SKM-1 treated with dmso at 0.1 percent for 144 hours (cell line): ENCODE data around the gene MGAT4C.
"Not testable (repeated sequence)": the region's sequence is repeated elsewhere in the genome, so short reads cannot be mapped to it uniquely, and the experiment has no call there.

Source experiments
- DNase-seq: peaks from one replicate; lab custom pipeline; 2025; ENCODE audit not compliant: unreplicated experiment; lab: John Stamatoyannopoulos, UW

Gene MGAT4C

GRCh38 chr12:86256163-86256562 is at the start of gene MGAT4C:
Gene MGAT4C (minus strand): TSS chr12:86256391.
- DNase-seq, result no peak

- DNase-seq, result not testable (repeated sequence)
Measured at GRCh38 chr12:86296396-86296795, 40.2 kb upstream of the MGAT4C start.

- DNase-seq, result no peak
Measured at GRCh38 chr12:86293682-86294240, 37.6 kb upstream of the MGAT4C start.

- DNase-seq, result no peak
Measured at GRCh38 chr12:86292480-86292879, 36.3 kb upstream of the MGAT4C start.

GRCh38 chr12:86290615-86291014 is 34.4 kb upstream of the MGAT4C start:
- DNase-seq, result no peak

GRCh38 chr12:86286119-86286518 is 29.9 kb upstream of the MGAT4C start:
- DNase-seq, result no peak

GRCh38 chr12:86283620-86284019 is 27.4 kb upstream of the MGAT4C start:
- DNase-seq, result no peak

- no peak for DNase-seq
Measured at GRCh38 chr12:86275356-86275755, 19.2 kb upstream of the MGAT4C start.

GRCh38 chr12:86265329-86265695 is 9.1 kb upstream of the MGAT4C start:
- DNase-seq, result no peak

GRCh38 chr12:86264451-86265328 is 8.5 kb upstream of the MGAT4C start:
- DNase-seq, result no peak

GRCh38 chr12:86261578-86261977 is 5.4 kb upstream of the MGAT4C start:
- no peak for DNase-seq

- DNase-seq, result no peak
Measured at GRCh38 chr12:86261142-86261541, 5.0 kb upstream of the MGAT4C start.

GRCh38 chr12:86260183-86260582 is 4.0 kb upstream of the MGAT4C start:
- no peak for DNase-seq

- DNase-seq, result no peak
Measured at GRCh38 chr12:86257134-86257533, 943 bp upstream of the MGAT4C start.

GRCh38 chr12:86254399-86255107 is 1.6 kb downstream of the MGAT4C start:
- DNase-seq, result no peak

GRCh38 chr12:86249851-86250250 is 6.3 kb downstream of the MGAT4C start:
- DNase-seq, result no peak

- no peak for DNase-seq
Measured at GRCh38 chr12:86249276-86249675, 6.9 kb downstream of the MGAT4C start.

GRCh38 chr12:86247871-86248270 is 8.3 kb downstream of the MGAT4C start:
- no peak for DNase-seq

GRCh38 chr12:86241600-86241999 is 14.6 kb downstream of the MGAT4C start:
- DNase-seq, result no peak

- no peak for DNase-seq
Measured at GRCh38 chr12:86234316-86234855, 21.8 kb downstream of the MGAT4C start.

GRCh38 chr12:86233126-86233525 is 23.1 kb downstream of the MGAT4C start:
- no peak for DNase-seq
